ENCODE results near the gene NPTN. TPM values are rescaled to one million over a fixed set of nuclear protein-coding genes. Genes with fewer than 3 reads are reported as not detected.

The NPTN gene
- 10 to 100 TPM; 41.4 to 50.6 TPM for total RNA-seq

DNA sequence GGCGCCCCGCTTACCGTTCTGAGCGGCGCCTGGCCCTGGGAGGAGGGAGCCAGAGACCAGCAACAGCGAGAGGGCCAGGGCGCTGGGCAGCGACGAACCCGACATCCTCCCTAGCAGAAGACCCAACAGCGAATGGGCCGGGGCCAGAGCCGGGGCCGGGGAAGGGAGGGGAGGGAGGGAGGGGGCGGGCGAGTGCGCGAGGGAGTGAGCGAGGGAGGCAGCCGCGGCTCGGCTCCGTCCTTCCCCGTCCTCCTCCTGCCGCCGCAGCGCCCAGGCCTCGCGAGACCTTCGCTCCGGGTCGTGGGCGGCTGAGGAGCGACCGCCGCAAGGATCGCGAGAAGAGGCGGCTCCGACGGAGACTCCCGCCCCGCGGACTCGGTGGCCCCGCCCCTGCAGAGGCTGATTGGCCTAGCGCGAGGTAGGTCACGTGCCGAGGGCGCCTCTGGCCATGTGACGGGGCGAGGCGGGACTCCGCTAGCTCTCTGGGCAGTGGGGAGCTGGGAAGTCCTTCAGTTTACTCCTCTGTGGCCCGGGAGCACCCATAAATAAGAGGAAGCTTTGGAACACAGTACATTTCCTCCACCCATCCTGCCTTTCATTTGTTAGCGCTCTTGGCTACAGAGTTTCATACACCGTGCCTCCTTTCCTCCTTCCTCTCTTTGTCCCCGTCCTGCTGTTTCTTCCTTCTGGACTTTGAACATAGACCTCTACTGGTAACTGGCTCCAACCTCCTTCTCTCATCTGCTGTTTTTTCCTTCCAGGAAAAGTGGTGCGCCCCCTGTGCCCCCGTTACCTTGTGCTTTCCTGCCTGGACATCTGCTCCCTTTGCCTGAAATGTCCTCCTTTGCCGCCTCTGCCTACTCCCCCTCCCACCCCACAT, at the start of gene NPTN:
Gene NPTN (minus strand): TSS at position 279 of the 880 bp plus-strand sequence. CDS start 174 bp downstream, at position 105.
- CTCF ChIA-PET, result interaction anchor here (0.9 to 5.0 kb wide), 5 partner anchors 13 to 73 kb away, joined by 3 to 94 read pairs (median 4); no protein-coding TSS in a partner anchor
- Mint-ChIP-seq H3K4me1 (peaks cover 42% of the 10 kb centered on the region), H3K9me3 (no peaks in the 10 kb centered on the region), H3K36me3 (ENCODE audit: low read depth) (no peaks in the 10 kb centered on the region), H3K27me3 (peaks cover 27% of the 10 kb centered on the region), H3K4me3 (peak within 1 kb of the TSS; percentile 86), H3K27ac (peak within 1 kb of the TSS; percentile 80)
- POLR2A ChIA-PET, result interaction anchor here (0.6 kb wide), 1 partner anchor 58 kb away, joined by 3 read pairs; no protein-coding TSS in a partner anchor
- DNase-seq, result peak; percentile 98

DNA sequence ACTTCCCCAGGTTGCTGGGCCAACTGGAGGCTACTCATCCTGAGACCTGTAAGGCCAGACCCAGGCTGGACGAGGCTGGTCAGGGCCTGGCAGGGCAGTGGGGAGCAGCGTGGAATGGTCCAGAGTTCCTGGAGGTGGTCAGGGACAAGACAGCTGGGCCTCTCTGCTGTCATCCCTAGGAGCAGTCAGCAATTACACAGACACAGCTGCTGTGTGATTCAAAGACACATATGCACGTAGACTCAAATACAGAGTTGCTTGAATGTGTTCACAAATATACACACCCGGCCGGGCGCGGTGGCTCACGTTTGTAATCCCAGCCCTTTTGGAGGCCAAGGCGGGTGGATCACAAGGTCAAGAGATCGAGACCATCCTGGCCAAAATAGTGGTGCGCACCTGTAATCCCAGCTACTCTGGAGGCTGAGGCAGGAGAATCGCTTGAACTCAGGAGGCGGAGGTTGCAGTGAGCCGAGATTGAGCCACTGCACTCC, 49.5 kb upstream of the NPTN start:
- CTCF ChIA-PET, result interaction anchor here (0.6 to 2.7 kb wide), 5 partner anchors 10 to 81 kb away, joined by 3 to 12 read pairs (median 3); no protein-coding TSS in a partner anchor
- DNase-seq, result no peak
- POLR2A ChIA-PET, result no interaction called here
- Mint-ChIP-seq H3K4me1 (peaks cover 5% of the 10 kb centered on the region), H3K27me3 (peaks cover 60% of the 10 kb centered on the region), H3K9me3 (no peaks in the 10 kb centered on the region), H3K36me3 (ENCODE audit: low read depth) (no peaks in the 10 kb centered on the region), H3K4me3 (no peak overlapping the region), H3K27ac (no peak overlapping the region)

DNA sequence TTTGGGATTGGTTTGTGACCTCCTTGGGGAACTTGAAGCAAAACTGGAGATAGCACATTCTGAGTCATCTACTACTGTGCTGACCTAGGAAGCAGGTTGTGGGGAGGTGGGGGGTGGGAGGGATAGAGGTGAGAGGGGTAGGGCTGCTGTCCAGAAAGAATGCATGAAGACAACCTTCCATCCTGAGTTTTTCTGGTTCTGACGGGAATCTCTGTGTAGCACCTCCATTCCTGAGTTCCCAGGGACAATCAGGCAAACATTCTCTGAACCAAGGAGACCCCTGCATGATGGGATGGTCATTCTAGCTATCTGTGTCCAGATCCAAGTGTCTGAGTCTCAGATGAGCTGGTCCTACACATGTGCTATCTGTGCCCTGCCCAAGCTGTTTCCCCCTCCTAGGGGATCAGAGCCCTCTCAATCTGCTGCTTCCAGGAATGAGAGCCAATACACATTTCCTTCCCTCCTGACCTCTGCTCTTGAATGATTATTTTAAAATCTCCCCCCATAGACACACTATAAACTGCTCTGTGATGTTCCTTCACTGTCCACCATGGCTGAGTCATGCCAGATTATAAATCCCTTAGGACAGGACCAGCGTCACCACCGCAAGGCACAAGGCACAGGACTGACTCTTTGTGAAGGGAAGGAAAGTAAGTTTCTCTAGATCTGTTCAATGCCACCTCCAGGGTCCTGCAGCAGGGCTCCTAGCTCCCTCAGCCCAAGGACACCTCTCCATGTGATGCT, 48.8 kb upstream of the NPTN start:
- POLR2A ChIA-PET, result no interaction called here

DNA sequence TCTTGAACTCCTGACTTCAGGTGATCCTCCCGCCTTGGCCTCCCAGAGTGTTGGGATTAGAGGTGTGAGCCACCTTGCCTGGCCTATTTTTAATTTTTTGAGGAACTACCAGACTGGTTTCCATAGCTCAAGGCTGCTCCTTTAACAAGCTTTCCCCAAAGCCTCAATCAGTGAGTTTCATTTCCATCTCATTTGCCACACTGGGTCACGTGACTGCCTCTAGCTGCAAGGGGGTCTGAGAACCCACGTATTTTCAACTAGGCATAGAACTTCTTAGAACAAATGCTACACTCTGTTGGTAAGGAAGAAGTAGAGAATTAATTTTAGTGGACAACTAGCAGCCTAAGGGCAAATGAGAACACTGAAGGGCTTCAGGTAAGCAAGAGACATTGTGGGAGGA, 47.9 kb upstream of the NPTN start:
- H3K27ac Mint-ChIP-seq, result no peak overlapping the region
- H3K9me3 Mint-ChIP-seq, result no peaks in the 10 kb centered on the region
- ChIA-PET CTCF (no interaction called here), POLR2A (no interaction called here)
- no peak overlapping the region for H3K4me3 Mint-ChIP-seq
- DNase-seq, result no peak
- H3K36me3 Mint-ChIP-seq (ENCODE audit: low read depth), result no peaks in the 10 kb centered on the region
- H3K4me1 Mint-ChIP-seq, result peaks cover 5% of the 10 kb centered on the region
- H3K27me3 Mint-ChIP-seq, result peaks cover 49% of the 10 kb centered on the region

More for the DNA sequence above, 48.8 kb upstream of the NPTN start:
- Mint-ChIP-seq H3K4me3 (no peak overlapping the region), H3K9me3 (no peaks in the 10 kb centered on the region), H3K27ac (no peak overlapping the region), H3K4me1 (peaks cover 5% of the 10 kb centered on the region), H3K36me3 (ENCODE audit: low read depth) (no peaks in the 10 kb centered on the region), H3K27me3 (peaks cover 58% of the 10 kb centered on the region)
- no peak for DNase-seq
- CTCF ChIA-PET, result interaction anchor here (0.6 to 2.7 kb wide), 3 partner anchors 16 to 81 kb away, joined by 3 to 12 read pairs (median 5); no protein-coding TSS in a partner anchor

DNA sequence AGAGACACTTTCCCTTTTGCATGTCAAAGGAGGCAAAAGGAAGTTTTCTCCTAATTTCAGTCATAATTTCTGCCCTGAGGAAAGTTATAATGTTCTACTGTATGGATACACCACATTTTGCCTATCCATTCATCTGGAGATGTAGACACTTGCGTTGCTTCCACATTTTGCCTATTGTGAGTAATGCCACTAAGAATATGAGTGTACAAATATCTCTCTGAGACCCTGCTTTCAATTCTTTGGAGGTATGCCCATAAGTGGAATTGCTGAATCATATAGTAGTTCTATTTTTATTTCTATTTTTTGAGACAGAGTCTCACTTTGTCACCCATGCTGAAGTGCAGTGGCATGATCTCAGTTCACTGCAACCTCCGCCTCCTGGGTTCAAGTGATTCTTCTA, 47.4 kb upstream of the NPTN start:
- Mint-ChIP-seq H3K36me3 (ENCODE audit: low read depth) (no peaks in the 10 kb centered on the region), H3K4me3 (no peak overlapping the region), H3K4me1 (peaks cover 5% of the 10 kb centered on the region), H3K9me3 (no peaks in the 10 kb centered on the region), H3K27me3 (peaks cover 44% of the 10 kb centered on the region), H3K27ac (no peak overlapping the region)
- DNase-seq, result no peak
- ChIA-PET CTCF (no interaction called here), POLR2A (no interaction called here)

GRCh38 chr15:73679964-73680363, 46.8 kb upstream of the NPTN start:
- Mint-ChIP-seq H3K4me3 (no peak overlapping the region), H3K9me3 (no peaks in the 10 kb centered on the region), H3K27me3 (peaks cover 38% of the 10 kb centered on the region), H3K4me1 (peaks cover 5% of the 10 kb centered on the region), H3K27ac (no peak overlapping the region), H3K36me3 (ENCODE audit: low read depth) (no peaks in the 10 kb centered on the region)
- no peak for DNase-seq
- CTCF ChIA-PET, result no interaction called here
- POLR2A ChIA-PET, result no interaction called here

DNA sequence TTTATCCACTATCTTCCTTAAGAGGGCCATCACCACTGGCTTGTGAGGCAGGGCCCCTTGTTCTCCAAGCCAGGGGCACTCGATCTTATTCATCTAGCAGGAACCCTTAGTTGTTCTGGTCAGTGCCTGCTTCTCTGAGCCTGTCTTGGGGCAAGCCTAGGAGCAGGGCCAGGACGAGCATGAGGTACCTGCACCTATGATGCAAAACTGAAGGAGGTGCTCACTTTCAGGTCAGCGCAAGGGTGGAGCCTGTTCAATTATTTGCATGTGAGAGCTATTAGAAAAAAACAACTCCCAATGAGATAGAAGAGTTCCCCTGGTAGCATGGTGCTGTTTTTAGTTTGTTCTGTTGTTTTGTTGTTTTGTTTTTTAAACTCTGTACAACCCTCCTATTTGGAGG, 46.0 kb upstream of the NPTN start:
- POLR2A ChIA-PET, result no interaction called here

GRCh38 chr15:73678498-73678897, 45.3 kb upstream of the NPTN start:
- Mint-ChIP-seq H3K27ac (no peak overlapping the region), H3K4me1 (peaks cover 2% of the 10 kb centered on the region), H3K27me3 (peaks cover 41% of the 10 kb centered on the region), H3K9me3 (no peaks in the 10 kb centered on the region), H3K4me3 (no peak overlapping the region), H3K36me3 (ENCODE audit: low read depth) (no peaks in the 10 kb centered on the region)
- ChIA-PET POLR2A (no interaction called here), CTCF (interaction anchor here (0.6 to 2.9 kb wide), 4 partner anchors 13 to 142 kb away, joined by 3 to 11 read pairs (median 5); no protein-coding TSS in a partner anchor)
- DNase-seq, result no peak

More for the DNA sequence above, 46.0 kb upstream of the NPTN start:
- H3K4me3 Mint-ChIP-seq, result no peak overlapping the region
- no peaks in the 10 kb centered on the region for H3K36me3 Mint-ChIP-seq (ENCODE audit: low read depth)
- peaks cover 5% of the 10 kb centered on the region for H3K4me1 Mint-ChIP-seq
- peaks cover 40% of the 10 kb centered on the region for H3K27me3 Mint-ChIP-seq
- CTCF ChIA-PET, result interaction anchor here (1.5 to 2.9 kb wide), 2 partner anchors 21 to 26 kb away, joined by 6 to 11 read pairs; no protein-coding TSS in a partner anchor
- no peak for DNase-seq
- no peak overlapping the region for H3K27ac Mint-ChIP-seq
- no peaks in the 10 kb centered on the region for H3K9me3 Mint-ChIP-seq

DNA sequence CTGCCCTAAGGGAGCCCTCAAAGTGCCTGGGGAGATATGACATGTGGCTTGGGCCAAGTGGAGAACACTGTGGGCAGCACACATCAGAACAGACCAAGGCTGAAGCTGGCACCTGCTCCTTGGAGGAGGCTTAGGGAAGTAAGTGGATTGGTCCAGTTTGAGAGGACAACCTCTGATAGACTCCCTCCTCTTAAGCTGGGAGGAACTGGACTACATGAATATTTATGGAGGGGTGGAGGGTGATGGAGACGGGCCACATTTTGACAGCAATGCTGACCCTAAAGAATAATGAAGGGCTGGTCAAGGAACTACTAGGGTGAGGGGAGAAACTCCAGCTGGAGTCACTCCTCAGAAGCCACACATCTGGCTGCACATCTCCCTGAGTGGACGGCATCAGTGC, 44.5 kb upstream of the NPTN start:
- Mint-ChIP-seq H3K9me3 (no peaks in the 10 kb centered on the region), H3K27ac (no peak overlapping the region), H3K27me3 (peaks cover 40% of the 10 kb centered on the region), H3K4me3 (no peak overlapping the region), H3K36me3 (ENCODE audit: low read depth) (no peaks in the 10 kb centered on the region), H3K4me1 (peaks cover 2% of the 10 kb centered on the region)
- no peak for DNase-seq
- CTCF ChIA-PET, result interaction anchor here (0.6 to 2.9 kb wide), 15 partner anchors 8 to 229 kb away, joined by 3 to 15 read pairs (median 4); no protein-coding TSS in a partner anchor
- POLR2A ChIA-PET, result no interaction called here

- ChIA-PET CTCF (interaction anchor here (0.6 to 2.9 kb wide), 14 partner anchors 9 to 230 kb away, joined by 3 to 15 read pairs (median 4); no protein-coding TSS in a partner anchor), POLR2A (no interaction called here)
- H3K27me3 Mint-ChIP-seq, result peaks cover 36% of the 10 kb centered on the region
- H3K4me1 Mint-ChIP-seq, result peaks cover 2% of the 10 kb centered on the region
- H3K4me3 Mint-ChIP-seq, result no peak overlapping the region
- H3K36me3 Mint-ChIP-seq (ENCODE audit: low read depth), result no peaks in the 10 kb centered on the region
- no peak overlapping the region for H3K27ac Mint-ChIP-seq
- H3K9me3 Mint-ChIP-seq, result no peaks in the 10 kb centered on the region
- DNase-seq, result peak; percentile 60
These were observed 44.0 kb upstream of the NPTN start for GRCh38 chr15:73677146-73677607.

GRCh38 chr15:73674587-73674986, 41.4 kb upstream of the NPTN start:
- Mint-ChIP-seq H3K36me3 (ENCODE audit: low read depth) (no peaks in the 10 kb centered on the region), H3K4me1 (peaks cover 2% of the 10 kb centered on the region), H3K9me3 (no peaks in the 10 kb centered on the region), H3K4me3 (no peak overlapping the region), H3K27me3 (peaks cover 26% of the 10 kb centered on the region), H3K27ac (no peak overlapping the region)
- DNase-seq, result no peak
- POLR2A ChIA-PET, result no interaction called here
- CTCF ChIA-PET, result no interaction called here

- H3K27ac Mint-ChIP-seq, result no peak overlapping the region
- H3K4me1 Mint-ChIP-seq, result peaks cover 3% of the 10 kb centered on the region
- ChIA-PET POLR2A (no interaction called here), CTCF (interaction anchor here (2.0 kb wide), 1 partner anchor 8 kb away, joined by 4 read pairs; no protein-coding TSS in a partner anchor)
- no peak for DNase-seq
- H3K36me3 Mint-ChIP-seq (ENCODE audit: low read depth), result no peaks in the 10 kb centered on the region
- H3K27me3 Mint-ChIP-seq, result peaks cover 29% of the 10 kb centered on the region
- peaks cover 5% of the 10 kb centered on the region for H3K9me3 Mint-ChIP-seq
- H3K4me3 Mint-ChIP-seq, result no peak overlapping the region
These were observed 27.3 kb upstream of the NPTN start for GRCh38 chr15:73660455-73660854.
